ENCODE results near the gene RBM18. TPM values are rescaled to one million over a fixed set of nuclear protein-coding genes. Genes with fewer than 3 reads are reported as not detected.

The RBM18 gene
- total RNA-seq, 4 donors from 2014 or later: 2.5 to 16.9 (median 8.2) TPM

DNA sequence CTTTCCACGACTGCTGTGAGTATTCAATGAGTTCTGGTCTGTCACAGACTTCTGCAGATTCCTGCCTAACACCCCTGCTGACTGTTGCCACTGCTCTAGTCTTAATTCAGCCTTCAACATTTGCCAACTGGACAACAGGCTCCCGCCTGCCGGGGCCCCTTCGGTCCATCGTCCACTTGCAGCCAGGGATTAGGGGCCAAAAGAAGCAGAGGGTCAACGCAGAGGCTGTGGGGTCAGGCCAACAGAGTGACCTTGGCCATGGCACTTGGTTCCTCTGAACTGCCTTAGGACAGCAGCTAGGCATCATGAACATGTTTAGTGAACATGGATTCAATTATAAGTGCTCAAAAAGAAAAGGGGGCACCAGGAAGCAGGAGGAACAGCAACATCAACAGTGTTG lies 76.3 kb downstream of the RBM18 start:
- no peaks in the 10 kb centered on the region for H3K9me3 ChIP-seq
- no peak for TF ChIP-seq POLR2A (IDR thresholded peaks at IDR 0.05)
- TF ChIP-seq, protein P1, sequence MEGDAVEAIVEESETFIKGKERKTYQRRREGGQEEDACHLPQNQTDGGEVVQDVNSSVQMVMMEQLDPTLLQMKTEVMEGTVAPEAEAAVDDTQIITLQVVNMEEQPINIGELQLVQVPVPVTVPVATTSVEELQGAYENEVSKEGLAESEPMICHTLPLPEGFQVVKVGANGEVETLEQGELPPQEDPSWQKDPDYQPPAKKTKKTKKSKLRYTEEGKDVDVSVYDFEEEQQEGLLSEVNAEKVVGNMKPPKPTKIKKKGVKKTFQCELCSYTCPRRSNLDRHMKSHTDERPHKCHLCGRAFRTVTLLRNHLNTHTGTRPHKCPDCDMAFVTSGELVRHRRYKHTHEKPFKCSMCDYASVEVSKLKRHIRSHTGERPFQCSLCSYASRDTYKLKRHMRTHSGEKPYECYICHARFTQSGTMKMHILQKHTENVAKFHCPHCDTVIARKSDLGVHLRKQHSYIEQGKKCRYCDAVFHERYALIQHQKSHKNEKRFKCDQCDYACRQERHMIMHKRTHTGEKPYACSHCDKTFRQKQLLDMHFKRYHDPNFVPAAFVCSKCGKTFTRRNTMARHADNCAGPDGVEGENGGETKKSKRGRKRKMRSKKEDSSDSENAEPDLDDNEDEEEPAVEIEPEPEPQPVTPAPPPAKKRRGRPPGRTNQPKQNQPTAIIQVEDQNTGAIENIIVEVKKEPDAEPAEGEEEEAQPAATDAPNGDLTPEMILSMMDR (IDR thresholded peaks at IDR 0.05): no peak
- peaks cover 0 to 29% (median 16%) of the 10 kb centered on the region in 3 donors for H3K4me1 ChIP-seq
- no CpG with 5 or more reads among the region's 6 CpGs for WGBS, 2 donors
- intact Hi-C loops (cut with DNase I): no loop called here
- peaks cover 0 to 6% (median 0%) of the 10 kb centered on the region in 4 donors for H3K27me3 ChIP-seq
- no peak overlapping the region for H3K27ac ChIP-seq
- H3K4me3 ChIP-seq: no peak overlapping the region
- DNase-seq: no peak
- no peaks in the 10 kb centered on the region for H3K36me3 ChIP-seq

Other genes starting within 250 kb of the RBM18 start
- gene TTLL11, start 171.5 kb downstream of the RBM18 start, total RNA-seq: 10 to 100 TPM in 2 of 4 donors, 1 to 10 TPM in 2; 3.2 to 11.8 (median 9.0) TPM
- gene NDUFA8, start 105.1 kb downstream of the RBM18 start, total RNA-seq: 10 to 100 TPM; 40.6 to 48.0 (median 45.7) TPM
- gene MORN5, start 104.9 kb downstream of the RBM18 start, total RNA-seq: not detected
- 1 to 10 TPM in 1 of 4 donors, under 1 TPM in 2, not detected in 1; 0.53 to 4.6 (median 0.95) TPM for gene LHX6, start 35.9 kb downstream of the RBM18 start, total RNA-seq
- 10 to 100 TPM; 23.9 to 48.6 (median 40.4) TPM for gene MRRF, start within 50 bp of the RBM18 start, total RNA-seq
- gene PTGS1, start 106.2 kb upstream of the RBM18 start, total RNA-seq: 10 to 100 TPM; 15.6 to 36.1 (median 30.3) TPM
- gene OR1J1, start 213.1 kb upstream of the RBM18 start, total RNA-seq: not detected
- gene OR1J2, start 246.0 kb upstream of the RBM18 start, total RNA-seq: not detected

Data from esophagus squamous epithelium (tissue), 5 donors.